ENCODE results near the gene CFAP57. TPM values are rescaled to one million over a fixed set of nuclear protein-coding genes. Genes with fewer than 3 reads are reported as not detected.

Gene CFAP57
- total and polyA plus RNA-seq, 2 of the 8 experiments (the other 6 are each of a cell fraction or from before 2014, with no cell fraction given) = 0.20 to 0.80 TPM

DNA sequence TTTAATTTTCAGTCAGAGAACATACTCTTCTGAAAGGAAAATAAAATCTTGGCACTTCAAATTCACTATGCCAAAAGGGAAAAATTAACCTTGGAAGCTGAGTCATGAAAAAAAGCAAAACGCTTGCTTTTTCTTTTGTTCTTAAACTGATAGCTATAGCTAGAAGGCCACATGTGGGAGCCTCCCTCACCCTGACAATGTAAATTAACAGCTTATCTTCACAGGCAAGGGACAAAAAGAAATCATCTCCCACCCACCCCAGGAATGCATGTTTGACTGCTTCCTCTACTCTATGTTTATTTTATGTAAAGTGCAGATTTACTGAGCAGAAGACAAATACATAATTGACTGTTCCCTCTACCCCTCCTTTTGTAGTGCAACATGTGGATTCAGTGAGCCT lies 38.1 kb upstream of the CFAP57 start (continued):
- no peak for TF ChIP-seq SP1 (IDR thresholded peaks at IDR 0.05; ENCODE audit: low read depth, low read length)
- 0 out of 2 replicates have a peak, but pooled peaks have one; percentile 12 for TF ChIP-seq BACH1 (IDR thresholded peaks at IDR 0.05; ENCODE audit: low read length)
- TF ChIP-seq TAF1 (IDR thresholded peaks at IDR 0.05; ENCODE audit: low read depth, low read length) = no peak
- TF ChIP-seq HDAC6 (IDR thresholded peaks at IDR 0.05; ENCODE audit: low read depth, low read length) = no peak
- no peak for TF ChIP-seq ASH2L (IDR thresholded peaks at IDR 0.05; ENCODE audit: low read length)
- no peak for TF ChIP-seq FOSL1 (IDR thresholded peaks at IDR 0.05; ENCODE audit: insufficient read depth, low read depth, low read length)
- TF ChIP-seq, protein P1, sequence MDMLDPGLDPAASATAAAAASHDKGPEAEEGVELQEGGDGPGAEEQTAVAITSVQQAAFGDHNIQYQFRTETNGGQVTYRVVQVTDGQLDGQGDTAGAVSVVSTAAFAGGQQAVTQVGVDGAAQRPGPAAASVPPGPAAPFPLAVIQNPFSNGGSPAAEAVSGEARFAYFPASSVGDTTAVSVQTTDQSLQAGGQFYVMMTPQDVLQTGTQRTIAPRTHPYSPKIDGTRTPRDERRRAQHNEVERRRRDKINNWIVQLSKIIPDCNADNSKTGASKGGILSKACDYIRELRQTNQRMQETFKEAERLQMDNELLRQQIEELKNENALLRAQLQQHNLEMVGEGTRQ (IDR thresholded peaks at IDR 0.05; ENCODE audit: low read length) = no peak
- no peak for TF ChIP-seq CHD1 (IDR thresholded peaks at IDR 0.05; ENCODE audit: low read depth, low read length)
- TF ChIP-seq, protein P2, sequence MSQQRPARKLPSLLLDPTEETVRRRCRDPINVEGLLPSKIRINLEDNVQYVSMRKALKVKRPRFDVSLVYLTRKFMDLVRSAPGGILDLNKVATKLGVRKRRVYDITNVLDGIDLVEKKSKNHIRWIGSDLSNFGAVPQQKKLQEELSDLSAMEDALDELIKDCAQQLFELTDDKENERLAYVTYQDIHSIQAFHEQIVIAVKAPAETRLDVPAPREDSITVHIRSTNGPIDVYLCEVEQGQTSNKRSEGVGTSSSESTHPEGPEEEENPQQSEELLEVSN (IDR thresholded peaks at IDR 0.05) = no peak
- TF ChIP-seq RBBP5 (IDR thresholded peaks at IDR 0.05; ENCODE audit: borderline replicate concordance, low read depth, low read length) = no peak
- TF ChIP-seq TBP (IDR thresholded peaks at IDR 0.05; ENCODE audit: low read depth, low read length) = no peak
- TF ChIP-seq SAP30 (IDR thresholded peaks at IDR 0.05; ENCODE audit: insufficient read depth, insufficient replicate concordance, low read length) = no peak

All from H1 (cell line).